ENCODE results near the gene RBM39. TPM values are rescaled to one million over a fixed set of nuclear protein-coding genes. Genes with fewer than 3 reads are reported as not detected.

RBM39 gene
- total and polyA plus RNA-seq, 2 of the 13 experiments (the other 11 are each of a cell fraction or from before 2014, with no cell fraction given): 788 to 920 TPM

DNA sequence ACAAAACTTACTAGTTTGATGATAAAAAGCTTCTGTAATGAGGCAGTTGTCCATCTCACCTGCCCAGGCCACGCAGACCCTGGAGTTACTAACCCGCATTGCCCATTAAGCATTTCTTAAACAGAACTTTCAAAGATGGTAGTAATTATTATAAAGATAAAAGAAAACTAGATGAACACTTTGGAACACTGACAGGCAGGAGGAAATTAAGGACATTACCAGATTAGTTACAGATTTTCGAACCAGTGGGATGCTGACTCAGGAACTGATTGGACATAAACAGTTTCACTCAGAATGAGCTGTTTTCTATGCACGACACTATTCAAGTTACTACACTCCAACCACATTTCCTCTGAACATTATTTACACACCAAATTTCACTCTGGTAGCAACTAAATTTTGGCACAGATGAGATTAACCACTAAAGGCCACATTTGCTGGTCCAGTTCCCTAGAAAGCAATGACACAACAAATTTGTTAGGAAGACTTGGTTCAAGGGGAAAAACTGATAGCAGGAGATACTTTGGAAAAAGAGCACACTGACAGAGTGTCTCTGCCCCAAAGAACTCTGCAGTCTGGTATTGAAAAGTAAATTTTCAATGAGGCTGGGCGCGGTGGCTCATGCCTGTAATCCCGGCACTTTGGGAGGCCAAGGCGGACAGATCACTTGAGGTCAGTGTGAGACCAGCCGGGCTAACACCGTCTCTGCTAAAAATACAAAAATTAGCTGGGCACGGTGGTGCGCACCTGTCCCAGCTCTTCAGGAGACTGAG is 39.8 kb downstream of the RBM39 start (continued):
- TF ChIP-seq, protein P1, sequence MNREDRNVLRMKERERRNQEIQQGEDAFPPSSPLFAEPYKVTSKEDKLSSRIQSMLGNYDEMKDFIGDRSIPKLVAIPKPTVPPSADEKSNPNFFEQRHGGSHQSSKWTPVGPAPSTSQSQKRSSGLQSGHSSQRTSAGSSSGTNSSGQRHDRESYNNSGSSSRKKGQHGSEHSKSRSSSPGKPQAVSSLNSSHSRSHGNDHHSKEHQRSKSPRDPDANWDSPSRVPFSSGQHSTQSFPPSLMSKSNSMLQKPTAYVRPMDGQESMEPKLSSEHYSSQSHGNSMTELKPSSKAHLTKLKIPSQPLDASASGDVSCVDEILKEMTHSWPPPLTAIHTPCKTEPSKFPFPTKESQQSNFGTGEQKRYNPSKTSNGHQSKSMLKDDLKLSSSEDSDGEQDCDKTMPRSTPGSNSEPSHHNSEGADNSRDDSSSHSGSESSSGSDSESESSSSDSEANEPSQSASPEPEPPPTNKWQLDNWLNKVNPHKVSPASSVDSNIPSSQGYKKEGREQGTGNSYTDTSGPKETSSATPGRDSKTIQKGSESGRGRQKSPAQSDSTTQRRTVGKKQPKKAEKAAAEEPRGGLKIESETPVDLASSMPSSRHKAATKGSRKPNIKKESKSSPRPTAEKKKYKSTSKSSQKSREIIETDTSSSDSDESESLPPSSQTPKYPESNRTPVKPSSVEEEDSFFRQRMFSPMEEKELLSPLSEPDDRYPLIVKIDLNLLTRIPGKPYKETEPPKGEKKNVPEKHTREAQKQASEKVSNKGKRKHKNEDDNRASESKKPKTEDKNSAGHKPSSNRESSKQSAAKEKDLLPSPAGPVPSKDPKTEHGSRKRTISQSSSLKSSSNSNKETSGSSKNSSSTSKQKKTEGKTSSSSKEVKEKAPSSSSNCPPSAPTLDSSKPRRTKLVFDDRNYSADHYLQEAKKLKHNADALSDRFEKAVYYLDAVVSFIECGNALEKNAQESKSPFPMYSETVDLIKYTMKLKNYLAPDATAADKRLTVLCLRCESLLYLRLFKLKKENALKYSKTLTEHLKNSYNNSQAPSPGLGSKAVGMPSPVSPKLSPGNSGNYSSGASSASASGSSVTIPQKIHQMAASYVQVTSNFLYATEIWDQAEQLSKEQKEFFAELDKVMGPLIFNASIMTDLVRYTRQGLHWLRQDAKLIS (CRISPR knock-in tag; IDR thresholded peaks at IDR 0.05): no peak; the same call in 1 of the 2 replicates
- TF ChIP-seq HOXA5 (CRISPR knock-in tag; IDR thresholded peaks at IDR 0.05) (no peak; the same call in 1 of the 2 replicates), IRX3 (CRISPR knock-in tag; IDR thresholded peaks at IDR 0.05; ENCODE audit: borderline replicate concordance, low read depth) (peak; percentile 64; the same call in 1 of the 2 replicates), KDM5B (CRISPR knock-in tag; IDR thresholded peaks at IDR 0.05; ENCODE audit: borderline replicate concordance) (no peak), NFKBIZ (CRISPR knock-in tag; IDR thresholded peaks at IDR 0.05) (peak; percentile 12; the same call in 1 of the 2 replicates), ZNF34 (CRISPR knock-in tag; IDR thresholded peaks at IDR 0.05; ENCODE audit: borderline replicate concordance) (peak; percentile 58; the same call in 1 of the 2 replicates), ASH2L (IDR thresholded peaks at IDR 0.05; ENCODE audit: insufficient read length, low read depth, low read length) (peak; percentile 17), HMGA1 (CRISPR knock-in tag; conservative IDR thresholded peaks at IDR 0.05) (no peak), MXD4 (CRISPR knock-in tag; IDR thresholded peaks at IDR 0.05) (no peak), ZNF225 (CRISPR knock-in tag; IDR thresholded peaks at IDR 0.05) (no peak), ZBTB7B (CRISPR knock-in tag; IDR thresholded peaks at IDR 0.05) (no peak), ZEB1 (IDR thresholded peaks at IDR 0.05; ENCODE audit: insufficient replicate concordance, low read depth) (peak; percentile 1)
- TF ChIP-seq, protein P2, sequence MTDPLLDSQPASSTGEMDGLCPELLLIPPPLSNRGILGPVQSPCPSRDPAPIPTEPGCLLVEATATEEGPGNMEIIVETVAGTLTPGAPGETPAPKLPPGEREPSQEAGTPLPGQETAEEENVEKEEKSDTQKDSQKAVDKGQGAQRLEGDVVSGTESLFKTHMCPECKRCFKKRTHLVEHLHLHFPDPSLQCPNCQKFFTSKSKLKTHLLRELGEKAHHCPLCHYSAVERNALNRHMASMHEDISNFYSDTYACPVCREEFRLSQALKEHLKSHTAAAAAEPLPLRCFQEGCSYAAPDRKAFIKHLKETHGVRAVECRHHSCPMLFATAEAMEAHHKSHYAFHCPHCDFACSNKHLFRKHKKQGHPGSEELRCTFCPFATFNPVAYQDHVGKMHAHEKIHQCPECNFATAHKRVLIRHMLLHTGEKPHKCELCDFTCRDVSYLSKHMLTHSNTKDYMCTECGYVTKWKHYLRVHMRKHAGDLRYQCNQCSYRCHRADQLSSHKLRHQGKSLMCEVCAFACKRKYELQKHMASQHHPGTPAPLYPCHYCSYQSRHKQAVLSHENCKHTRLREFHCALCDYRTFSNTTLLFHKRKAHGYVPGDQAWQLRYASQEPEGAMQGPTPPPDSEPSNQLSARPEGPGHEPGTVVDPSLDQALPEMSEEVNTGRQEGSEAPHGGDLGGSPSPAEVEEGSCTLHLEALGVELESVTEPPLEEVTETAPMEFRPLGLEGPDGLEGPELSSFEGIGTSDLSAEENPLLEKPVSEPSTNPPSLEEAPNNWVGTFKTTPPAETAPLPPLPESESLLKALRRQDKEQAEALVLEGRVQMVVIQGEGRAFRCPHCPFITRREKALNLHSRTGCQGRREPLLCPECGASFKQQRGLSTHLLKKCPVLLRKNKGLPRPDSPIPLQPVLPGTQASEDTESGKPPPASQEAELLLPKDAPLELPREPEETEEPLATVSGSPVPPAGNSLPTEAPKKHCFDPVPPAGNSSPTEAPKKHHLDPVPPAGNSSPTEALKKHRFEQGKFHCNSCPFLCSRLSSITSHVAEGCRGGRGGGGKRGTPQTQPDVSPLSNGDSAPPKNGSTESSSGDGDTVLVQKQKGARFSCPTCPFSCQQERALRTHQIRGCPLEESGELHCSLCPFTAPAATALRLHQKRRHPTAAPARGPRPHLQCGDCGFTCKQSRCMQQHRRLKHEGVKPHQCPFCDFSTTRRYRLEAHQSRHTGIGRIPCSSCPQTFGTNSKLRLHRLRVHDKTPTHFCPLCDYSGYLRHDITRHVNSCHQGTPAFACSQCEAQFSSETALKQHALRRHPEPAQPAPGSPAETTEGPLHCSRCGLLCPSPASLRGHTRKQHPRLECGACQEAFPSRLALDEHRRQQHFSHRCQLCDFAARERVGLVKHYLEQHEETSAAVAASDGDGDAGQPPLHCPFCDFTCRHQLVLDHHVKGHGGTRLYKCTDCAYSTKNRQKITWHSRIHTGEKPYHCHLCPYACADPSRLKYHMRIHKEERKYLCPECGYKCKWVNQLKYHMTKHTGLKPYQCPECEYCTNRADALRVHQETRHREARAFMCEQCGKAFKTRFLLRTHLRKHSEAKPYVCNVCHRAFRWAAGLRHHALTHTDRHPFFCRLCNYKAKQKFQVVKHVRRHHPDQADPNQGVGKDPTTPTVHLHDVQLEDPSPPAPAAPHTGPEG (CRISPR knock-in tag; IDR thresholded peaks at IDR 0.05): peak; percentile 73; the same call in 1 of the 2 replicates
- TF ChIP-seq, protein P3, sequence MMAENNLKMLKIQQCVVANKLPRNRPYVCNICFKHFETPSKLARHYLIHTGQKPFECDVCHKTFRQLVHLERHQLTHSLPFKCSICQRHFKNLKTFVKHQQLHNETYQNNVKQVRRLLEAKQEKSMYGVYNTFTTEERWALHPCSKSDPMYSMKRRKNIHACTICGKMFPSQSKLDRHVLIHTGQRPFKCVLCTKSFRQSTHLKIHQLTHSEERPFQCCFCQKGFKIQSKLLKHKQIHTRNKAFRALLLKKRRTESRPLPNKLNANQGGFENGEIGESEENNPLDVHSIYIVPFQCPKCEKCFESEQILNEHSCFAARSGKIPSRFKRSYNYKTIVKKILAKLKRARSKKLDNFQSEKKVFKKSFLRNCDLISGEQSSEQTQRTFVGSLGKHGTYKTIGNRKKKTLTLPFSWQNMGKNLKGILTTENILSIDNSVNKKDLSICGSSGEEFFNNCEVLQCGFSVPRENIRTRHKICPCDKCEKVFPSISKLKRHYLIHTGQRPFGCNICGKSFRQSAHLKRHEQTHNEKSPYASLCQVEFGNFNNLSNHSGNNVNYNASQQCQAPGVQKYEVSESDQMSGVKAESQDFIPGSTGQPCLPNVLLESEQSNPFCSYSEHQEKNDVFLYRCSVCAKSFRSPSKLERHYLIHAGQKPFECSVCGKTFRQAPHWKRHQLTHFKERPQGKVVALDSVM (CRISPR knock-in tag; IDR thresholded peaks at IDR 0.05): no peak
- TF ChIP-seq, protein P4, sequence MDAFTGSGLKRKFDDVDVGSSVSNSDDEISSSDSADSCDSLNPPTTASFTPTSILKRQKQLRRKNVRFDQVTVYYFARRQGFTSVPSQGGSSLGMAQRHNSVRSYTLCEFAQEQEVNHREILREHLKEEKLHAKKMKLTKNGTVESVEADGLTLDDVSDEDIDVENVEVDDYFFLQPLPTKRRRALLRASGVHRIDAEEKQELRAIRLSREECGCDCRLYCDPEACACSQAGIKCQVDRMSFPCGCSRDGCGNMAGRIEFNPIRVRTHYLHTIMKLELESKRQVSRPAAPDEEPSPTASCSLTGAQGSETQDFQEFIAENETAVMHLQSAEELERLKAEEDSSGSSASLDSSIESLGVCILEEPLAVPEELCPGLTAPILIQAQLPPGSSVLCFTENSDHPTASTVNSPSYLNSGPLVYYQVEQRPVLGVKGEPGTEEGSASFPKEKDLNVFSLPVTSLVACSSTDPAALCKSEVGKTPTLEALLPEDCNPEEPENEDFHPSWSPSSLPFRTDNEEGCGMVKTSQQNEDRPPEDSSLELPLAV (CRISPR knock-in tag; conservative IDR thresholded peaks at IDR 0.05; ENCODE audit: low read depth): no peak
